ENCODE results near the gene AGBL1.

Gene AGBL1

DNA sequence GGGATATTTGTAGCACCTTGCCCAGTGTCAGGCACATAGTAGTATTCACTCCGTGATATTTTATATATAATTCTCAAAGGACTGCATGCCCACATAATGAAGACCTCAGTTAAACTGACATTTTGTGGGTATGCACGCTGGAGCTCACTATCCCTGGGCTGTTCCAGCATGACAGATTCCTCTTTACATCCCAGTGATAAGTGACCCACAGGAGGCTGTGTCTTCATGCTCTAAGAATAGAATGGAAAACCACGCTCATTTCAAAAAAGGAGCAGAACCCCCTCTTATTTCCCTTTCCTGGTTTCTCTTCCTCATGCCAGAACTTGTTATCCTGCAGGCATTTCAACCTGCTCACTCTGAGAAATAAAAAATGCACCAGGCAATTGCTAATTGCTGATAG lies 717.5 kb downstream of the AGBL1 start:
- H3K4me3 ChIP-seq (ENCODE audit: insufficient read depth in 1 of 2, low read depth in 1 of 2, low read length in 2 of 2) = no peak overlapping the region
- no peak overlapping the region for H2BK5ac ChIP-seq (ENCODE audit: low read depth, low read length, poor library complexity, severe bottlenecking)
- no peak for DNase-seq
- H2BK120ac ChIP-seq (ENCODE audit: low read depth, low read length) = no peak overlapping the region
- no peak overlapping the region for H2AFZ ChIP-seq (ENCODE audit: low read depth, low read length)
- no peak overlapping the region for H4K91ac ChIP-seq (ENCODE audit: low read length)
- H4K8ac ChIP-seq (ENCODE audit: low read length) = no peak overlapping the region
- H3K27me3 ChIP-seq (ENCODE audit: control insufficient read depth in 1 of 2, insufficient read depth in 1 of 2, low read length in 2 of 2) = no peaks in the 10 kb centered on the region
- H2BK15ac ChIP-seq (ENCODE audit: low read depth, poor library complexity, severe bottlenecking) = no peak overlapping the region
- no peak overlapping the region for H3K4me2 ChIP-seq (ENCODE audit: low read length, poor library complexity, severe bottlenecking)
- H3K27ac ChIP-seq (ENCODE audit: low read length, poor library complexity, severe bottlenecking) = no peak overlapping the region
- no peak overlapping the region for H3K14ac ChIP-seq (ENCODE audit: low read length in 2 of 2)
- no peaks in the 10 kb centered on the region for H3K36me3 ChIP-seq (ENCODE audit: control insufficient read depth in 1 of 2, insufficient read depth in 2 of 2, low read depth in 1 of 2, low read length in 2 of 2)
- no peaks in the 10 kb centered on the region for H3K79me1 ChIP-seq (replicated peaks; ENCODE audit: low read length, poor library complexity, severe bottlenecking)
- no peaks in the 10 kb centered on the region for H3K9me3 ChIP-seq (ENCODE audit: control insufficient read depth, low read length)
- no peak overlapping the region for H2BK12ac ChIP-seq (ENCODE audit: low read length in 2 of 2)
- H3K18ac ChIP-seq (ENCODE audit: low read depth in 1 of 2, low read length in 2 of 2) = no peak overlapping the region
- no peaks in the 10 kb centered on the region for H3K4me1 ChIP-seq (ENCODE audit: control insufficient read depth, insufficient read depth, low read depth, low read length)
- no peak overlapping the region for H3K4ac ChIP-seq (ENCODE audit: low read depth in 1 of 2, low read length in 2 of 2)
- no peak overlapping the region for H3K23ac ChIP-seq (ENCODE audit: low read length in 2 of 2)
- WGBS = 69% methylated on average over 3 of the region's 3 CpGs
- H2AK5ac ChIP-seq (ENCODE audit: low read length, severe bottlenecking) = no peak overlapping the region
- H3K9ac ChIP-seq (ENCODE audit: low read length) = no peak overlapping the region

DNA sequence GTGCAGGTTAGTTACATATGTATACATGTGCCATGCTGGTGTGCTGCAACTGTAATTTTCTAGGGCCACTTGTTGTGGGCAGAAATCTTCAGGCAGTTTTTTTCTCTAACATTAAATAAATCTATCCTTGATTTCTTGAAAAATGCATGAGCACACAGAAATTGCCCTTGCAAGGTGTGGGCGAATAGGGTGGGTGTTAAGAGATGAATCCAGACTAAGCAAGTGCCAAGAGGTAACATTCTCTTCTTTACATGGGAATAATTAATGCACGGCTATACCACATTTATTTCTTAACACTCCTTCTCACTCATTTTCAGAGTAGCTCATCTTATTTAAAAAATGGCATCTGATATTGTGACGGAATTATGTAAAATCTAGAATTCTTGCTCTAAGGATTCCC lies 719.6 kb downstream of the AGBL1 start:
- H3K27ac ChIP-seq (ENCODE audit: low read length, poor library complexity, severe bottlenecking) = no peak overlapping the region
- no peak overlapping the region for H2BK120ac ChIP-seq (ENCODE audit: low read depth, low read length)
- H2AK5ac ChIP-seq (ENCODE audit: low read length, severe bottlenecking) = no peak overlapping the region

DNA sequence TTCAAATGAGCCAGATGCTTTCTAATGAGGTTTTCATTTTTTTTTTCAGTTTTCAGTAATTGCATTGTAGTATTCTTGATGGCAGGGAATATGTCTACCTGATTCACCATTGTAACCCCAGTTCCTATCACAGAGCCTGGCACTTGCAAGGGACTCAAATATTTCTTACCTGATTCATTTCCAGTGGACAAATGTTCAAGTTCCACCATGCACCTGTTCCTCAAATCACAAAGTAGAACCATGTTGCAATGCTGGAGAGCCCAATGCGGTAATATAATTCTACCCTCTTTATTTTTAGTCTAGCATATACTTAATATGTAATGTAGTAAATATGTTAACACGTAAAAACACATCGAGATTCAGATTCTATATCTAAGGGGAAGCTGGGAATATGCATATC lies 722.6 kb downstream of the AGBL1 start:
- no peaks in the 10 kb centered on the region for H3K79me1 ChIP-seq (replicated peaks; ENCODE audit: low read length, poor library complexity, severe bottlenecking)
- no peaks in the 10 kb centered on the region for H3K36me3 ChIP-seq (ENCODE audit: control insufficient read depth in 1 of 2, insufficient read depth in 2 of 2, low read depth in 1 of 2, low read length in 2 of 2)
- H4K91ac ChIP-seq (ENCODE audit: low read length) = no peak overlapping the region
- H2BK120ac ChIP-seq (ENCODE audit: low read depth, low read length) = no peak overlapping the region
- no peaks in the 10 kb centered on the region for H3K27me3 ChIP-seq (ENCODE audit: control insufficient read depth in 1 of 2, insufficient read depth in 1 of 2, low read length in 2 of 2)
- no peak overlapping the region for H3K23ac ChIP-seq (ENCODE audit: low read length in 2 of 2)
- no peak overlapping the region for H2AK5ac ChIP-seq (ENCODE audit: low read length, severe bottlenecking)
- H2BK12ac ChIP-seq (ENCODE audit: low read length in 2 of 2) = no peak overlapping the region
- no peak for DNase-seq
- no peak overlapping the region for H3K4ac ChIP-seq (ENCODE audit: low read depth in 1 of 2, low read length in 2 of 2)
- H3K4me1 ChIP-seq (ENCODE audit: control insufficient read depth, insufficient read depth, low read depth, low read length) = no peaks in the 10 kb centered on the region
- no peak overlapping the region for H3K9ac ChIP-seq (ENCODE audit: low read length)
- no peak overlapping the region for H2BK15ac ChIP-seq (ENCODE audit: low read depth, poor library complexity, severe bottlenecking)
- H3K4me3 ChIP-seq (ENCODE audit: insufficient read depth in 1 of 2, low read depth in 1 of 2, low read length in 2 of 2) = no peak overlapping the region
- H2BK5ac ChIP-seq (ENCODE audit: low read depth, low read length, poor library complexity, severe bottlenecking) = no peak overlapping the region
- no peaks in the 10 kb centered on the region for H3K9me3 ChIP-seq (ENCODE audit: control insufficient read depth, low read length)
- H3K4me2 ChIP-seq (ENCODE audit: low read length, poor library complexity, severe bottlenecking) = no peak overlapping the region
- no peak overlapping the region for H3K18ac ChIP-seq (ENCODE audit: low read depth in 1 of 2, low read length in 2 of 2)
- no peak overlapping the region for H3K27ac ChIP-seq (ENCODE audit: low read length, poor library complexity, severe bottlenecking)
- H3K14ac ChIP-seq (ENCODE audit: low read length in 2 of 2) = no peak overlapping the region
- H4K8ac ChIP-seq (ENCODE audit: low read length) = no peak overlapping the region
- no peak overlapping the region for H2AFZ ChIP-seq (ENCODE audit: low read depth, low read length)
- no CpG with 5 or more reads among the region's 3 CpGs for WGBS

More for the DNA sequence above, 719.6 kb downstream of the AGBL1 start:
- H3K79me1 ChIP-seq (replicated peaks; ENCODE audit: low read length, poor library complexity, severe bottlenecking) = no peaks in the 10 kb centered on the region
- H3K18ac ChIP-seq (ENCODE audit: low read depth in 1 of 2, low read length in 2 of 2) = no peak overlapping the region
- H3K4me1 ChIP-seq (ENCODE audit: control insufficient read depth, insufficient read depth, low read depth, low read length) = no peaks in the 10 kb centered on the region
- H3K4ac ChIP-seq (ENCODE audit: low read depth in 1 of 2, low read length in 2 of 2) = no peak overlapping the region
- no peak overlapping the region for H3K23ac ChIP-seq (ENCODE audit: low read length in 2 of 2)
- H2BK15ac ChIP-seq (ENCODE audit: low read depth, poor library complexity, severe bottlenecking) = no peak overlapping the region
- H4K91ac ChIP-seq (ENCODE audit: low read length) = no peak overlapping the region
- no peak overlapping the region for H3K9ac ChIP-seq (ENCODE audit: low read length)
- DNase-seq = no peak
- no peak overlapping the region for H2AFZ ChIP-seq (ENCODE audit: low read depth, low read length)
- no peaks in the 10 kb centered on the region for H3K27me3 ChIP-seq (ENCODE audit: control insufficient read depth in 1 of 2, insufficient read depth in 1 of 2, low read length in 2 of 2)
- H3K4me3 ChIP-seq (ENCODE audit: insufficient read depth in 1 of 2, low read depth in 1 of 2, low read length in 2 of 2) = no peak overlapping the region
- no peak overlapping the region for H2BK5ac ChIP-seq (ENCODE audit: low read depth, low read length, poor library complexity, severe bottlenecking)
- H4K8ac ChIP-seq (ENCODE audit: low read length) = no peak overlapping the region
- 75% methylated on average over 1 of the region's 3 CpGs for WGBS
- H2BK12ac ChIP-seq (ENCODE audit: low read length in 2 of 2) = no peak overlapping the region
- H3K9me3 ChIP-seq (ENCODE audit: control insufficient read depth, low read length) = no peaks in the 10 kb centered on the region
- H3K36me3 ChIP-seq (ENCODE audit: control insufficient read depth in 1 of 2, insufficient read depth in 2 of 2, low read depth in 1 of 2, low read length in 2 of 2) = no peaks in the 10 kb centered on the region
- H3K14ac ChIP-seq (ENCODE audit: low read length in 2 of 2) = no peak overlapping the region
- no peak overlapping the region for H3K4me2 ChIP-seq (ENCODE audit: low read length, poor library complexity, severe bottlenecking)

DNA sequence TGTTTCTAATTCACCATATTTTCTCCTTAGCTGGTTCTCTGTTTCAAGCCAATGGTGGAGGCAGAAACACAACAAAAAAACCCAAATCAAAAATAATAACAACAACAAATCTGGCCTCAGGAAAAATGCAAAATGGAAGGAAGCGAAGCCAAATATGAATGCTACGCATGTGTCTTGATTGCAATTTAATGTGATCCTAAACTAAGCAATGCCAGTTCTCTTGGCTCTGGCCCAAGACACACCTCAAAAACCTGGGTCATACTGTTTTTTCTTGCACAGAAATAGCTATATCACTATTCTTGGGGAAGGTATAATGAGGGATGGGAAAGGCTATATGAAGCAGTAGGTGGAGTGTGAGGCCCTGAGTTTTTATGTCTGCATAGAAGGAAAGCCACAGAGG lies 724.7 kb downstream of the AGBL1 start:
- Histone ChIP-seq H3K4me2 (ENCODE audit: low read length, poor library complexity, severe bottlenecking) (no peak overlapping the region), H3K23ac (ENCODE audit: low read length in 2 of 2) (no peak overlapping the region), H3K36me3 (ENCODE audit: control insufficient read depth in 1 of 2, insufficient read depth in 2 of 2, low read depth in 1 of 2, low read length in 2 of 2) (no peaks in the 10 kb centered on the region), H3K4me1 (ENCODE audit: control insufficient read depth, insufficient read depth, low read depth, low read length) (no peaks in the 10 kb centered on the region), H3K27ac (ENCODE audit: low read length, poor library complexity, severe bottlenecking) (no peak overlapping the region), H2AFZ (ENCODE audit: low read depth, low read length) (no peak overlapping the region), H3K27me3 (ENCODE audit: control insufficient read depth in 1 of 2, insufficient read depth in 1 of 2, low read length in 2 of 2) (no peaks in the 10 kb centered on the region), H2BK12ac (ENCODE audit: low read length in 2 of 2) (no peak overlapping the region), H3K18ac (ENCODE audit: low read depth in 1 of 2, low read length in 2 of 2) (no peak overlapping the region), H3K9me3 (ENCODE audit: control insufficient read depth, low read length) (no peaks in the 10 kb centered on the region), H2BK15ac (ENCODE audit: low read depth, poor library complexity, severe bottlenecking) (no peak overlapping the region), H3K14ac (ENCODE audit: low read length in 2 of 2) (no peak overlapping the region), H4K91ac (ENCODE audit: low read length) (no peak overlapping the region), H2BK5ac (ENCODE audit: low read depth, low read length, poor library complexity, severe bottlenecking) (no peak overlapping the region), H3K9ac (ENCODE audit: low read length) (no peak overlapping the region), H3K4me3 (ENCODE audit: insufficient read depth in 1 of 2, low read depth in 1 of 2, low read length in 2 of 2) (no peak overlapping the region), H3K4ac (ENCODE audit: low read depth in 1 of 2, low read length in 2 of 2) (no peak overlapping the region), H3K79me1 (replicated peaks; ENCODE audit: low read length, poor library complexity, severe bottlenecking) (no peaks in the 10 kb centered on the region), H2AK5ac (ENCODE audit: low read length, severe bottlenecking) (no peak overlapping the region), H4K8ac (ENCODE audit: low read length) (no peak overlapping the region), H2BK120ac (ENCODE audit: low read depth, low read length) (no peak overlapping the region)
- WGBS = 97% methylated on average over 2 of the region's 2 CpGs
- no peak for DNase-seq

All from mesenchymal stem cell (in vitro differentiated cells and primary cell).